ENCODE results near the gene ZNF804A.

Gene ZNF804A

GRCh38 chr2:184556639-184557038, 41.7 kb upstream of the ZNF804A start:
- no peak for DNase-seq (ENCODE audit: low read depth)
- no peak overlapping the region for H3K4me3 ChIP-seq (ENCODE audit: low read depth, low read length)
- TF ChIP-seq MAX (IDR thresholded peaks at IDR 0.05; ENCODE audit: low read depth, low read length), result no peak
- no peak for TF ChIP-seq CTCF (IDR thresholded peaks at IDR 0.05; ENCODE audit: low read depth, low read length)
- no peak for TF ChIP-seq POLR2A (IDR thresholded peaks at IDR 0.05; ENCODE audit: extremely low read depth, insufficient read length)
- no peak for TF ChIP-seq MYC (IDR thresholded peaks at IDR 0.05; ENCODE audit: low read depth, low read length)

GRCh38 chr2:184558713-184559464, 39.4 kb upstream of the ZNF804A start:
- TF ChIP-seq MAX (IDR thresholded peaks at IDR 0.05; ENCODE audit: low read depth, low read length) (no peak), MYC (IDR thresholded peaks at IDR 0.05; ENCODE audit: low read depth, low read length) (no peak), CTCF (IDR thresholded peaks at IDR 0.05; ENCODE audit: low read depth, low read length) (no peak), POLR2A (IDR thresholded peaks at IDR 0.05; ENCODE audit: extremely low read depth, insufficient read length) (no peak)
- no peak for DNase-seq (ENCODE audit: low read depth)
- no peak overlapping the region for H3K4me3 ChIP-seq (ENCODE audit: low read depth, low read length)

GRCh38 chr2:184560603-184561002, 37.7 kb upstream of the ZNF804A start:
- TF ChIP-seq CTCF (IDR thresholded peaks at IDR 0.05; ENCODE audit: low read depth, low read length) (no peak), MYC (IDR thresholded peaks at IDR 0.05; ENCODE audit: low read depth, low read length) (no peak), MAX (IDR thresholded peaks at IDR 0.05; ENCODE audit: low read depth, low read length) (no peak), POLR2A (IDR thresholded peaks at IDR 0.05; ENCODE audit: extremely low read depth, insufficient read length) (no peak)
- no peak overlapping the region for H3K4me3 ChIP-seq (ENCODE audit: low read depth, low read length)
- DNase-seq (ENCODE audit: low read depth), result no peak

GRCh38 chr2:184562532-184562931, 35.8 kb upstream of the ZNF804A start:
- TF ChIP-seq MAX (IDR thresholded peaks at IDR 0.05; ENCODE audit: low read depth, low read length) (no peak), CTCF (IDR thresholded peaks at IDR 0.05; ENCODE audit: low read depth, low read length) (no peak), POLR2A (IDR thresholded peaks at IDR 0.05; ENCODE audit: extremely low read depth, insufficient read length) (no peak), MYC (IDR thresholded peaks at IDR 0.05; ENCODE audit: low read depth, low read length) (no peak)
- H3K4me3 ChIP-seq (ENCODE audit: low read depth, low read length), result no peak overlapping the region
- peak; percentile 79 for DNase-seq (ENCODE audit: low read depth)

GRCh38 chr2:184564092-184564491, 34.2 kb upstream of the ZNF804A start:
- no peak for DNase-seq (ENCODE audit: low read depth)
- no peak for TF ChIP-seq MAX (IDR thresholded peaks at IDR 0.05; ENCODE audit: low read depth, low read length)
- no peak for TF ChIP-seq POLR2A (IDR thresholded peaks at IDR 0.05; ENCODE audit: extremely low read depth, insufficient read length)
- no peak for TF ChIP-seq CTCF (IDR thresholded peaks at IDR 0.05; ENCODE audit: low read depth, low read length)

More at GRCh38 chr2:184564092-184564491, 34.2 kb upstream of the ZNF804A start:
- H3K4me3 ChIP-seq (ENCODE audit: low read depth, low read length), result no peak overlapping the region
